Keratinocyte (primary cell): ENCODE measurements around the gene PDE6A. TPM values are rescaled to one million over a fixed set of nuclear protein-coding genes. Genes with fewer than 3 reads are reported as not detected.

Experiments used
- DNase-seq: peaks from one replicate; pipeline ENCODE4 v3.0.0-alpha.2; 2011; ENCODE audit warnings: low read depth, missing footprints, low spot score
- FAIRE-seq: peaks from 2 replicates; lab custom pipeline; 2011; peaks lifted over from hg19 to GRCh38; lab: Jason Lieb, UNC
- H2AFZ ChIP-seq: 2 replicates; pipeline ENCODE4 v1.6.0; 2012; ENCODE audit warnings: low read length, control low read depth, inconsistent platforms; ENCODE audit not compliant: control insufficient read depth
- H3K27ac ChIP-seq: 2 replicates; pipeline ENCODE4 v1.5.1; 2011; ENCODE audit warnings: low read length; ENCODE audit not compliant: control insufficient read depth, insufficient read depth
- H3K27me3 ChIP-seq: 3 replicates; pipeline ENCODE4 v1.6.0; 2011; ENCODE audit warnings: low read length; ENCODE audit not compliant: control insufficient read depth, insufficient read depth; ENCODE audit errors: extremely low read depth
- H3K36me3 ChIP-seq, 2 experiments: 2 replicates in 1 of 2; 3 replicates in 1 of 2; pipeline ENCODE4 v1.5.1; 2011; ENCODE audit warnings: low read length in 2 of 2, mild to moderate bottlenecking in 1 of 2; ENCODE audit not compliant: control insufficient read depth in 2 of 2, insufficient read depth in 2 of 2; ENCODE audit errors: extremely low read depth in 1 of 2
- H3K4me1 ChIP-seq: 3 replicates; pipeline ENCODE4 v1.5.1; 2011; ENCODE audit warnings: low read length; ENCODE audit not compliant: control insufficient read depth, insufficient read depth; ENCODE audit errors: extremely low read depth
- H3K4me2 ChIP-seq: 3 replicates; pipeline ENCODE4 v1.6.0; 2011; ENCODE audit warnings: low read depth, low read length; ENCODE audit not compliant: control insufficient read depth, insufficient read depth; ENCODE audit errors: extremely low read depth
- H3K4me3 ChIP-seq, 3 experiments: fragments of 200-600 bp in 1 of 3; sonication (generic) in 1 of 3; 2 replicates in 2 of 3; 3 replicates in 1 of 3; pipeline ENCODE4 v1.5.1; 2011 to 2016; ENCODE audit warnings: low read length in 3 of 3, mild to moderate bottlenecking in 3 of 3, control low read depth in 2 of 3, inconsistent platforms in 1 of 3, low read depth in 1 of 3, mixed read lengths in 1 of 3, mixed run types in 1 of 3, moderate library complexity in 1 of 3; ENCODE audit not compliant: control insufficient read depth in 2 of 3, insufficient read depth in 2 of 3; ENCODE audit errors: extremely low read depth in 1 of 3
- H3K79me2 ChIP-seq: 2 replicates; pipeline ENCODE4 v1.6.0; 2012; ENCODE audit warnings: low read length; ENCODE audit not compliant: control insufficient read depth, insufficient read depth
- H3K9ac ChIP-seq: 3 replicates; pipeline ENCODE4 v1.6.0; 2011; ENCODE audit warnings: low read length; ENCODE audit not compliant: control insufficient read depth, insufficient read depth; ENCODE audit errors: extremely low read depth
- H3K9me1 ChIP-seq: 3 replicates; pipeline ENCODE4 v1.6.0; 2011; ENCODE audit warnings: low read length; ENCODE audit not compliant: control insufficient read depth, insufficient read depth; ENCODE audit errors: extremely low read depth
- H3K9me3 ChIP-seq: 2 replicates; pipeline ENCODE4 v1.5.1; 2012; ENCODE audit warnings: low read depth, low read length; ENCODE audit not compliant: control insufficient read depth
- H4K20me1 ChIP-seq: 3 replicates; pipeline ENCODE4 v1.6.0; 2011; ENCODE audit warnings: low read length; ENCODE audit not compliant: control insufficient read depth, insufficient read depth; ENCODE audit errors: extremely low read depth
- CTCF ChIP-seq, 3 experiments: IDR thresholded peaks in 1 of 3; conservative IDR thresholded peaks in 1 of 3; optimal IDR thresholded peaks in 1 of 3; 2 replicates in 2 of 3; 3 replicates in 1 of 3; pipeline versions ENCODE3 to v1.5.1; 2011; ENCODE audit warnings: low read length in 3 of 3, mild to moderate bottlenecking in 3 of 3, moderate library complexity in 2 of 3, control low read depth in 1 of 3, inconsistent platforms in 1 of 3; ENCODE audit not compliant: insufficient read depth in 2 of 3; ENCODE audit errors: extremely low read depth in 1 of 3
- EZH2 ChIP-seq: IDR thresholded peaks from one replicate; pipeline ENCODE4 v1.6.1; 2012; ENCODE audit warnings: inconsistent platforms, mild to moderate bottlenecking, low read length, moderate library complexity
- dilution Hi-C: fragments of 300-500 bp; cut with MboI; formaldehyde crosslinking; loops from one replicate; pipeline ENCODE4 v1.7.0; 2020; ENCODE audit warnings: low sequenced_read_pairs; ENCODE audit not compliant: extremely low pct_ligation_motif_present
- polyA plus RNA-seq, 5 experiments: library from polyadenylated mRNA; depleted of rRNA in 3 of 5; stranded (reverse) in 3 of 5; stranded (forward) in 1 of 5; unstranded in 1 of 5; fragments of >200 nt; gene quantifications; 1 replicate in 1 of 5; 2 replicates in 3 of 5; 3 replicates in 1 of 5; pipeline versions ENCODE4 v1.2.1 to v1.2.3, GENCODE V29; 2011 to 2012; ENCODE audit warnings: missing spikeins in 2 of 5, low read depth in 1 of 5, low replicate concordance in 1 of 5

The PDE6A gene
- polyA plus RNA-seq, 1 donor (not counting 4 experiments of a cell fraction or from before 2014, with no cell fraction given): 0.03 TPM

GRCh38 chr5:149822301-149822700, 122.3 kb downstream of the PDE6A start:
- no peaks in the 10 kb centered on the region for H3K27me3 ChIP-seq
- no peak for TF ChIP-seq EZH2
- no peak for TF ChIP-seq CTCF (optimal IDR thresholded peaks at IDR 0.05 in 1 of 3, IDR thresholded peaks at IDR 0.05 in 1 of 3, conservative IDR thresholded peaks at IDR 0.05 in 1 of 3; ENCODE audit: extremely low read depth in 1 of 3, insufficient read depth in 2 of 3, low read length in 3 of 3)
- no peak overlapping the region for H3K27ac ChIP-seq
- H3K4me1 ChIP-seq: peaks cover 9% of the 10 kb centered on the region
- no peak overlapping the region for H3K9ac ChIP-seq
- DNase-seq (no peak), FAIRE-seq (no peak)
- H3K9me3 ChIP-seq: no peaks in the 10 kb centered on the region
- peaks cover 0 to 3% of the 10 kb centered on the region in 2 experiments for H3K36me3 ChIP-seq
- dilution Hi-C loops: no loop called here
- no peak overlapping the region for H3K4me2 ChIP-seq
- H3K79me2 ChIP-seq: no peaks in the 10 kb centered on the region
- no peak overlapping the region for H3K4me3 ChIP-seq
- H3K9me1 ChIP-seq: no peaks in the 10 kb centered on the region
- H2AFZ ChIP-seq: no peak overlapping the region
- no peaks in the 10 kb centered on the region for H4K20me1 ChIP-seq

DNA sequence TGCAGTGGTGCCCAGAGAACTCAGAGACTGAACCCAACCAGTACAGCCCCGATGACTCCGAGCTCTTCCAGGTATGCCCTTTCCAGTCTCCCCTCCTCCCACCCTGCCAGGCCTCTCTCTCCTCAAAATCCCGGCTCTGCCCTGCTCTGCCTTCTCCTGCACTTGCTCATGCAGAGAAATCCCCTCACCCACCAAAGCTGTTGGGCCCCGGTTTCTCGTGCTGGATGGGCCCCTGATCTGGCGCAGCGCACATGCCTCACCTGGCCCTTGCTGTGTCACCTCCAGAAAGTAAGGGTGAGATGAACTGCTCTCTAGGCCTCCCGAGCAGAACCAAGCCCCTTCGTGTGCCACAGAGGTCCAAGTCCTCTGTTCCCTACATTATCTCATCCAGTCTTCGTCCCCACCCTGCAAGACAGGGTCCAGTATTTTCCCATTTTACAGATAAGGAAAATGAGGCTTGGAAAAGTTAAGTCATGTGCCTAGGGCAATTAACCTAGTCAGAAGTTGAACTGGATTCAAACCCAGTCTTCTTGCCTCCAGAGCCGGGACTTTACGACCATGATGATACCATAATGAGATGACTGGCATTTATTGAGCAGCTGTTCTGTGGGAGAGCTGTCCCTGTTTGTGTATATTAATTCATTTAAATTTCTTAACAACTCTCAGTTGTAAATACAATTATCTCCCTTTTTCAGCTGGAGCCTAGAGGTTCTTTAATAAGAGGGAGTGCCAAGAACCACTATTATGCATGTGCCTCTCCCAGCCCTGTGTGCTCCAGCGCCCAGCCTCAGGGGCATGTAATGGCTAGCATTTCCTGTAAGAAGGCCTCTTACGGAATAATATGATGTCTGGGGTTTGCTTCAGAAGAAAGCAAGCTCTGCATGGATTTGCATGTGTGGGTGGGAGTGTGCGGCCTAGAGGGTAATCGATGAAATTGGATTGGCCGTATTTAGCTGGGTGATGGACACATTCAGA, 123.8 kb downstream of the PDE6A start:
- H3K27me3 ChIP-seq: no peaks in the 10 kb centered on the region
- H3K79me2 ChIP-seq: no peaks in the 10 kb centered on the region
- H3K9ac ChIP-seq: no peak overlapping the region
- H3K9me1 ChIP-seq: no peaks in the 10 kb centered on the region
- H4K20me1 ChIP-seq: no peaks in the 10 kb centered on the region
- H3K36me3 ChIP-seq: peaks cover 0 to 3% of the 10 kb centered on the region in 2 experiments
- no peak for DNase-seq
- peaks cover 9% of the 10 kb centered on the region for H3K4me1 ChIP-seq
- no peak overlapping the region for H3K27ac ChIP-seq
- dilution Hi-C loops: no loop called here
- peak overlapping the region; percentile 29 for H3K4me2 ChIP-seq
- H2AFZ ChIP-seq: no peak overlapping the region
- H3K4me3 ChIP-seq: no peak overlapping the region
- peak; percentile 65 for FAIRE-seq
- TF ChIP-seq EZH2 (no peak), CTCF (optimal IDR thresholded peaks at IDR 0.05 in 1 of 3, IDR thresholded peaks at IDR 0.05 in 1 of 3, conservative IDR thresholded peaks at IDR 0.05 in 1 of 3; ENCODE audit: extremely low read depth in 1 of 3, insufficient read depth in 2 of 3, low read length in 3 of 3) (no peak)
- no peaks in the 10 kb centered on the region for H3K9me3 ChIP-seq
